NCI-H69 (cell line): ENCODE measurements around the gene CXXC4.

Source experiments
- DNase-seq: peaks from one replicate; lab custom pipeline; 2025; lab: John Stamatoyannopoulos, UW

Gene CXXC4

DNA sequence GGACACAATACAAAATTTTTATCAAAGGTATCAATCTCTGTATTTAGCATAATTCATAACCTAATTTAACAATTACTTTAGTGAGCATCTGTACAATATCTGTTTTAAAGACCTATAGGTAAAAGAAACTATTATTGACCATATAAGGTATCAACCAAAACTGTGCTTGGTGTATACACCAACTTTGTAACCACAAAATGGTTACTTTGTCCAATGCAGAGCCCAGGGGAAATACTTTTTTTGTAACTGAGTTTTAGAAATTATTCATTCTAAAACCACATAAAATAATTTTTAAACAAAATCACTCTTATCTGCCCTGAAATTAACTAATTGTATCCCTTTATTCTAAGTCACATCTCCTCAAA is 5.0 kb downstream of the CXXC4 start:
- no peak for DNase-seq

DNA sequence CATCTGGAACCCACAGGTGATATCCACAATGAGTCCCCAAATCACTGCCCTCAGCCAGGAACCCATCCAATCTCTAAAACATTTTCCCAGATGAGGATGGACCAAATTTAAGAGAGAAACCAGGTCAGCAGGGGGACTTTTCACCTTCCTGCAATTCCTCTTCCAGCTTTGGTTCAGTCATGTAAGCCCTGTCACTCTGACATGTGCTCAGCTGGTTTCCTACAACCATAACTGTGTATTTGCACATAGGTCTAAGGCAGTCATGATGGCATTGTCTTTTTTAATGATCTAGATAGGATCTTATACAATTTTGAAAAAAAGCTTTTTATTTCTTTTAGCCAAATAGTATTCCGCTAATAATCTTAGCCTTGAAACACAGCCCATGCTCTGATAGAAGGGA is 6.5 kb downstream of the CXXC4 start:
- DNase-seq: peak; percentile 46

DNA sequence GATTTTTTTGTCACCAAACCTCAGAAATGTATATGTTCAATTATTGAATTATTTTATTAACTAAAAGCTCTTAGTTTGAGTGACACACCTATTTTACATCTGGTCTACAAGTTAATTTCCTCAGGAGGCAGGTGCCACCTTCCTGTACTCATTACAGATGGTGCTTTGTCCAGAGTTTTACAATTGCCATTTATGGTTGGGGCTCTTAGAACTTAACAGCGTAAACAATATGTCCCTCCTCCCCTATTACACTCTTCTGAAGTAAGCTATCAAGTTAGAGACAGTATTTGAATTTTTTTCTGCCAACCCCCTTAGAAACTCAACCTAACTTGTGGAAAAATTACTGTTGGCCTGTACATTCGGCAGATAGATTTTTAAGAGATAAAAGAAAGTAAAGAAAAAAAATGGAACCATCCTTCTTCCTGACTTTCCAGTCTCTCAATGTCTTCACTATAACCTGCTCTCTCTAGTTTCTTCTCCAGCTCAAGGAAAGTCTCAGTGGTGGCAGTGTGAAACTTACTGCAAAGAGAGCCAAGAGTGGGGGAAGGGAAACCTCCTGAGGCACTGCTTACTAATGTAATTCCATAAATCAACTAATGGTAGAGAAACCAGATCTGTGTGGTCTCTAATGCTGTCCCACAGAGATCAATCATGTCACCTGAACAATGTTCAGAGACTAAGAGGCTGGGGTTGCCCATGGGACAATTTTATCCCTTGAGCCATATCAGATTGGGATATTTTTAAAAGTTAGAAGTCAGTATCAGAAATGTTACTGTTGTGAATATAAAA is 7.8 kb downstream of the CXXC4 start:
- DNase-seq: peak; percentile 87

DNA sequence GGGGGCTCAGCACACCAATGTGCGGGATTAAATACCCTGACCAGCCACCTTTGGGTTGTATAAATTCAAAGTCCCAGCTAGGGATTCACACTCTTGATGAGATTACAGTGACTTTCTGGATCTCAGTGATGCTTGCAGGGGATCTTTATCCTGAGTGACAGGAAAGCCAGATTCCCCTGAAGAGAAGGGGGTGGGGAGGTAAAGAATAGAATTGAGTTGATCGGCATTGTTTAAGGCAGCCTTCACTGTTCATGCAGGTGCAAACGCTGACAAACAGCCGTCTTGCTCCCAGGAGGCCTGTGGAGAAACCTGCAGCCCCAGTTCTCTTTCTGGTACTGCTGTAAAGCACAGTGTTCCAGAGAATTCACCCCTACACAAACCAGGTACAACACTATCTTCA is 19.0 kb downstream of the CXXC4 start:
- peak; percentile 43 for DNase-seq

DNA sequence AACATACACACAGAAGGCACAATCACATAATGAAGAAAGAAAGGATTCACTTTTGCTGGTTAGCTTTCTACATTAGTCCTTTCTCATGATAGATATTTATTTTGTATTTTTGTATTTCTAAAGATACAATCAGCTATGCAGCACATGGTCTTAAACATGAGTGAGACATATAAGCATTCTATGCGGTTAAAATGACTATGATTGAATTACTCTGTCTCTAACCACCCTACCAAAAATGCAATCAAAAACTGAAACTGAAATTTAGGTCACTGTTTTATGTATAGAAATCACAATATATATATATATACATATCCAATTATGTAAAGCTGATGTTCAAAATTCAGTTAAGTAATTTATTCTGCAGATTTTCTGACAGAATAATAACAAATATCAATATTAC is 21.9 kb downstream of the CXXC4 start:
- DNase-seq: no peak

DNA sequence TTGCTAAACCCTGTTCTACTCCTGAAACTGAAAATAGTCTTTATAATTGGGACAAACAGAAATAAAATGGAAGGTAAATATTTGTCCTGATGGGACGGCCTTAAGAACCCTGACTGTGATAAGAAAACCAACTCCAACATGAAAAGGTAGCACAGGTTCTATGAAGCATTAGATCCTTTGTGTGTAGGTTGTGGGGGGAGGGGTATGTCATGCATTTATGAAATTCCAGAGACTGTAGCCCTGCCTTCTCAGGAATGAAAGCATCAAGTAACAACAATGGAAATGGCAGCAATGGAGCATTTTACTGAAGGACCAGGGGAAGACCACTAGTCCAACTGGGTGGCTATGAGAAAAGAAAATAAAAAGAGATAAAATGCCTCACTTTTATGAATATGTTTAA is 23.9 kb downstream of the CXXC4 start:
- peak; percentile 31 for DNase-seq

DNA sequence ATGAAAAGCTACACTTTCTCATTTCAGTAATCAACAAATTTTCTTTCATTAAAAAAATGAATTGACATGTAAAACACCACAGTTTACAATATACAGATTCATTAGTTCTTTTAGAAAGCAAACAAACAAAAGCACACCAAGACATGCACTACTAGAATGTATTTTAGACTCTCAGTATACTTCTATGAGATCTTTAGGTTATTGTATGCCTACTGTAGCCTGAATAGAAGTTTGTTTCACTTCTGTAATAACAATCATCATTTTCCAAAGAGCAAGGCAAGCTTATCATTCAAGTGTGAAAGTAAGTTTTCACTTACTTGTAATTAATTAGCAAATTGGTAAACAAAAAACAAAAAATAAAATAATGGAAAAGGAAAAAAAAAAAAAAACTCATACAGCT is 24.9 kb downstream of the CXXC4 start:
- no peak for DNase-seq

DNA sequence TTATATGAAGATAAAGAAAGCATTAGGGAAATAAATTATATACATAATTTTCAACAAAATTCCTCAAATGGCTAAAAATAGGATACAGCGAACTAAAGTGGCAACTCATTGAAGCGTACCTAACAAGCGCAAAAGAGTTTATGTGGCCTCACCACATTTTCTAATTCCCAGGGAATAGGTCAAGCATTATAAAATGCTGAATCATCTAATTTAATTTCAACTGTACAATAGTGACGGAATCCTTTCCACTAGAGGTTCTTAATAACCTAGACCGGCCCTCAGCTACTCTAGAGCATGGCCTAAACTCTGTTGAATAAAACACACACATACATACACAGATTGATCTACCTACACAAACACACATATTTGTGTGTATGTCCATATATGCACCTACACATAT is 29.1 kb downstream of the CXXC4 start:
- DNase-seq: no peak

DNA sequence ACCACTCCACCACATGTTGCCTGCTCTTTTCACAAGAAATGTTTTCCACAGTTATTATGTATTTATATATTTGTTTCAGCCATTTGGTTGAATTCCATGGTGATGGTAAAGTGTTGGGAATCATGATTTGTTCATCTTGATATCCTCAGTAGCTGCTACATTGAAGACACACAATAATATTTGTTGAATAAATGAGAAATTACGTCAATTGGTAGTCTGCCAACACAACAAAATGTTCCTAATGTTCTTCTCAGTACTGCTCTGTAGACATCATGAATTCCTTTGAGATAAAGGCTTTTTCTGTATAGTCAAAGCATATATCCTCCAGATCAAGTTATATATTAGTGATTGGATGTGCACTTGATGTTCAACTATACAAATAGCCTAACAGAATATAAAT is 29.5 kb downstream of the CXXC4 start:
- no peak for DNase-seq

DNA sequence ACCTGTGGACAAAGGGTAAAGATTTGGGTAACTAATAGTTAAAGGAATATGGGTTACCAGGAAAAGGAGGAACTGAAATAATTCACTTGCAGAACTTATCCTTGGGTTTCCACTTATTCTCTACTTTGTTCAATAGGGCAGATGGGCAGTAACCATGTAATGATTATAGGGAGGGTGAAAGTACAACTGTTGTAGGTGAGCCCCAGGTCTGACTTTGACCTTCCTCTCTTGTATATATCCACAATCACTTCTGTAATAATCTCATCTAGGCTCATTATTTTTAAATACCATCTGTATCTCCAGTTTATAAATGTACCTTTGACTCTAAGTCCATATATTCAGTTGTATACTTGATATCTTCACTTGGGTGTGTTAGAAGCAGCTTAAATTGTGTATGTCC is 32.1 kb downstream of the CXXC4 start:
- DNase-seq: no peak

DNA sequence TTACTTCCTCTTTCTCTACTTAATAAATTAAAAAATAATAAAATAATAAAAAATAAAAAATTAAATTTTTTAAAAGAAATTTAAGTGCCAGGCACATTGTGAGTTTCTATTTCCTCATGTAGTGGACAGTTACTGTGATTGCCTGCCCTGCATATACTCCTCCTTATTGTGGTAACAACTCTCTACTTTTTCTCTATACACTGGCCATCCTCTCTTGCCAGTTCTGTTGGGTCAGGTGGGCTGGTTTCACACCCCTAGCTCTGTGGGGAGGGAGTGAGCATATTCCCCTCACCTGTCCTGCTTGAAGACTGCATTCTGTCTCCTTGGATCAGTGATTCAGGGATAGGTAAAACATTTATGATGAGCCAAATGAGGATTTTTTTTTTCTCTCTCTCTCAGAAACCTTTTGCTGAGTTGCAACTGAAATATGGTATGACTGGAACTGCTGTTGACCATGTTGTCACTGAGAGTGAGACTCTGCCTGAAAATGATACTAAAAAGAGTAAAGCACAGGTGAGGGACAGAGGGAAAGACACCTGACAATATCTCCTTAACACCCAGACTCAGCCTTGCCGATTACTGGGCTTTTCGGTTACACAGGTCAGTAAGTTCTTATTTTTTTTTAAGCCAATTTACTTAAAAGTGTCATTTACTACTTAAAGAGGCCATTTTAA is 37.2 kb downstream of the CXXC4 start:
- DNase-seq: no peak

DNA sequence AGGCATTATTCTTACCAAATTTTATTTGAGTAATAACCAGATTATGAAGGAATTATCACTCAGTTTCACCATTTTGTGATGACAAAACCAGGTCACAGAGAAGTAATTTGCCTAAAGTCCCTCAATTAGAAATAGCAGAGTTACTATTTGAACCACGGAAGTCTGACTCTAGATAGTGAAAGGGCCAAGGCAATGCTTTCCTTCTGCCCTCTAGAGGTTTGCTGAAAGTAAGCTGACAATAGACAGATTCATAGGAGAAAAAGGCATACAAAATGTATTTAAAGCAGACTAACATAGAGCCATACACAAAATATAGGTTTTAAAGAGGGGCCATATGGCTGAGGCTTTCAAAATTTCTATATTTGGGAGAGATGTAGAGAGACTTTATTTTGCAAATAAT is 43.1 kb downstream of the CXXC4 start:
- DNase-seq: peak; percentile 49

DNA sequence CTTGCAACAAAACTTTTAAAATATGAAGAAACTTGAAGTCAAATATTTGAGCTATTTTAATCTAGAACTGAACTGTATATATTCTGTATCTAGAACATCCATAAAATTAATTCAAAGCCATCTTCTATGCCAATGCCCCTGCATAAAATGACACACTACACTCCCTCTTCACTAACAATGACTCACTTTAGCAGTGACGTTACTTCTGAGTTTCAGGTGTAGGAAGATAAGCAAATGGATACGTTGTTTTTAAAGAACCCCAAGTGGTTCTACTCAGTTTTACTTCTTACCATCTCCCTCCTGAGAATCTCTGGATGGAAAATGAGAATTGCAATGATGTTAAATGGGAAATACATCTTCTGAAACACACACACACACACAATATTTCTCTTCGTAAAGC is 45.2 kb downstream of the CXXC4 start:
- DNase-seq: no peak

DNA sequence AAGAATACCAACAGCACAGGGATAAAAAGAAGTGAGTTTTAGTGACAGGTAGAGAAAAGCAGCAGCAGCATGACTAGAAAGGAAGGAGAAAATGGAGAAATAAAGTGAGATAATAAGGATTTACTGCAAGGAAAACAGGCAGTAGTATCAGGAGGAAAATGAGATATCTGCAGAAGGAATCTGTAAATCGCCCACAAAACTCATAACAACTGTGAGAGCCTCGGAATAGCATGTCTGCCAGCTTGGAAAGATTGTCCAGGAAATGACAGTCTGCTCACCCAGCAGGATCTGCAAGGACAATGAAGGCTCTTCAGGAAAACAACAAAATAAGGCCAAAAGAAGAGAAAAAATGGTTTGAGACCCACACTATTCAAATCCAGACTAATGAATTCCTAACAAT is 47.4 kb downstream of the CXXC4 start:
- peak; percentile 20 for DNase-seq

DNA sequence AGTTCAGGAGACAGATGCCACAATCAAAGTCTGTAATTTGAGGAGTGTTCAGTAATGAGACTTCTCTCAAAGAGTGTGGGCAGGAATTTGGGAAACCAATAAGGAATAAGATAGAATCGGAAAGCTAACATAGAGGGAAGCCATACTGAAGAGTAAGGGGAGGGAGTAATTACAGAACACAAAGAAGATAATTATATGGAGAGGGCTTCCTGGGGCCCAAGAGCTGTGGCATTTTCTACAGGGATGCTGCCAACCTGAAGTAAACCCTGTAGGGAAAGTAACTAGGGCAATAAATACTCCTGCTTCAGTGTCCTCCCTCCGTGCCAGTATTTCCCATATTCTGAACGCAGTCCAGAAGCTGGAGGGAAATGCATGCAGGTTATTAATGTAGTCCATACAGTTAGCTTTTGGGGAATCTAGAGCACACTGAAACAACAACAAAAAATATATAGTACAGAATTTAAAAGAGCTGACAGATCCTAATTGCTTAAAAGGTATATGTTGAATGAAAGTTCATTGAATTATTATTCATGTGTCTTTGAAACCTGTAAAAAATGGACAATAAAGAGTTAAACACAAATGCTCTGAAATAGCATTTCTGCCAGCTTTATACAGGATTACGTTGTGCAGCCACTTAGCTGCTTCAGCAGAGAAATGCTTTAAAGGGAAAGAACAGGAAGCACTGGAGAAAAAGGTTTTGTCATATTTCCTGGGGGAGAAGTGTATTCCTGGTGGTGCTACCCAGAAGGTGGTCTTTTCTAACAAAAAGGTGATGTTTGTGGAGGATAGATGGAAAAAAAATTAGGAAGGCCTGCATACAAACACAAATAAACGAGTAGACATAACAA is 48.0 kb downstream of the CXXC4 start:
- peak; percentile 95 for DNase-seq

DNA sequence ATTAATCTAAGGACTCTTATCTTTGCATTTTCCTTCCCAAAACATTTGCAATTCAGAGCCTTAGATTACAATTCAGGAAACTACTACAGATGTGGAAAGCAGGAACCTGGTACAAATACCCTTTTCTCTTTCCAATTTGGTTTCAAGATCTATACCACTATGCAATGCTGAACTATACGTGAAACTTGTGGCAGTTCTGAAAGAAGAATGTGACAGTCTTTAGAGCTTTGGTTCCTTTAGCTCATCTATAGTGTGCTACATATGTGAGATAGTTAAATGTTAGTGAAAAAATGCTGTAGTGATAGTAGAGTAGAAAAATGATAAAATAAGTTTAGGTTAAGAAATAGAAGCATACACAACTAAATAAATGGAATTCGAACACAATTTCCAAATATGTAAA is 50.0 kb downstream of the CXXC4 start:
- DNase-seq: no peak

DNA sequence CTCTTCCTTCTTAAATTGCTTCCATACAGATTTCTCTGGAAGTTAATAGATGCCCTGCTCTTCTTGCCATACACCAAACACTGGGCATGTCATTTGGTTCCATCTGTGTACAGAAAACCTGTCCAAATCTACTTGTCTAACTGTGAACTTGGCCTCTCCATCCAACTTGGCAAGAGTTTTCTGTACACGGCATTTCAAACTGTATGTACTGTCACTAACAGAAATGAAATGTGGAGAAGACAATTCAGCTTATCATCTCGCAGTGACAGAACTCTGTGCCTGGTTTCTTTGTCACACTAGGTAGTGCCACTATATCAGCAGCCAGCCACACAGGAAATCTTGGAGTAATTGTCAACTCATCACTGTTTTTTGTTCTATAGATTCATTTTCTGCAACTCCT is 58.2 kb downstream of the CXXC4 start:
- DNase-seq: no peak

DNA sequence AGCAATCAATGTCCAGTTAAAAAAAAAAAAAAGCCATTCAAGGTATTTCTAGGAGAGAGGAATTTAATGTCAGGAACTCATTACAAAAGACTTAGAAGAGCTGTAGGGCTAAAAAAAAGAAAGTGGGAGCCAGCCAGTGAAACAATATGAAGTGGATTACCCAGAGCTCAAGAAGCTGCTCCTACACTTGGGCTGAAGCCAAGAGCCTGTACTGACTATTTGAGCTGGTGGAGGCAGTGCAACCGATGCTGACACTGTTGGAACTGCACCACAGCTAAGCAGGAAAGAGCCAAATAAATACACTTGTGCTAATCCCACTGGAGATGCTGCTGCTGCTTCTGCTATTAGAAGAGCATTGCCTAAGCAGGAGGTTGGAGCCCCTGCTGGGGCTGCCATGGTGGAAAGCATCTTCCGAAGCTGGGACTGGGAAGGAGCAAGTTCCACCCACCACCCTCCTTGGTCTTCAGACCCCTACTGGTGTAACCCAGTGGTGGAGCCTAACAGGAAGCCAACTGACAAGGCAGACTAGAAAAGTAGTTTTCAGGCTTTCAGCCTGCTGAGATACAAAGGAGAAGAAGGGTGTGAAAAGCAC is 65.4 kb downstream of the CXXC4 start:
- DNase-seq: peak; percentile 41

DNA sequence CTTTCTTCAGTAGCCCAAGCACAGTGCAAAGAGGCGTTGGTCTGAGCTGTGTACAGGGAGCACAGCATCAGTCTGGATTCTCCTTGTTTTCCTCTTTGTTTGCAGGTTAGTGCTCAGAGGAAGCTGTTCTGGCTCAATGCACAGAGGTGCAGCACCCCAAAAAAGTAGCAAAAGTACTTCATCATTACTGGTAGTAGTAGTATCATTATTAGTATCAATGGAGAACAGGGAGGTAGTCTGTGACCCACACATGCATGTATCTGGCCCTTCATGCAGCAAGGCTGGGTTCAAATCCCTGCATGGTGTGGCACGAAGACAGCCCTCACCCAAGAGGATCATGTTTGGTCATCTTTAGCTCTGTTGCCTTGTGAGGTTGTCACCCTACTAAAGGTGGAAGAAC is 68.7 kb downstream of the CXXC4 start:
- no peak for DNase-seq

DNA sequence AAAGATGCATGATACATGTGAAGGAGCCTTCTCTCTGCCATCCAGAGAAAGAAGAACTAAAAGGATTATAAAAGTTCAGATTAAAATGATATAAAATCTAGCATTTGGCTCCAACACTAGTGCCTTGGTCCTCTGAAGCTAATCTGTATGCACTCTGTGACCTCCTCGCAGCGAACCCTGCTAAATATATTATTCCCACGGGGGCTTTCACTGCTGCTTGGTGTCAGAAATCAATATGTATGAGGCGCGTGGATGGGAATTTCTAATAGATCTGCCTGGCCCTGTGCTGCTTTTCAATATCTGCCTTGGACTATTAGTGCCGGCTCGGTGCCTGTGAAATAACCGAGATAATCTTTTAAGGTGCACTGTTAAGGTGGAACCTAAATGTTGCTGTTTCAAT is 69.7 kb downstream of the CXXC4 start:
- peak; percentile 40 for DNase-seq

DNA sequence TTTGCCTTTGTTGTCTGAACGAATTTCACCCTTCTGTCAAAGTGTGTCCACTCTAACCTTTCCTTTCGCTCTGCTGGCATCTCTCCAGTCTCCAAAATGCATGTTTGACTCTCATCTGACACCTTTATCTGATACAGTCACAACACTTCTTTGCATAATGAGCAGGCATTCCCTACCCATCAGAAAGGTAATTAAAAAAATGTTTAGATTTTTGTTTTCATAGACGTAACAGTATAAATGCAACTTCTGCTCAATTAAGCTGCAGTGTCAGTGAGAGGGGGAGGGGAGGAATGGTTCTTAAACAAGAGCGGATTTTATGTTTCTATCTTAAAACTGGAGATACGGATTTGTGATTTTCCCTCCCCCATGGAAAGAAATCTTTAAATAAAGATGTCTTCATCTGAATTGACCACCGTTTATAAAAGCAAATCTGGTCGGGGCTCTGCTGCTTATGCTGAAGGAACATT is 70.2 kb downstream of the CXXC4 start:
- peak; percentile 63 for DNase-seq

DNA sequence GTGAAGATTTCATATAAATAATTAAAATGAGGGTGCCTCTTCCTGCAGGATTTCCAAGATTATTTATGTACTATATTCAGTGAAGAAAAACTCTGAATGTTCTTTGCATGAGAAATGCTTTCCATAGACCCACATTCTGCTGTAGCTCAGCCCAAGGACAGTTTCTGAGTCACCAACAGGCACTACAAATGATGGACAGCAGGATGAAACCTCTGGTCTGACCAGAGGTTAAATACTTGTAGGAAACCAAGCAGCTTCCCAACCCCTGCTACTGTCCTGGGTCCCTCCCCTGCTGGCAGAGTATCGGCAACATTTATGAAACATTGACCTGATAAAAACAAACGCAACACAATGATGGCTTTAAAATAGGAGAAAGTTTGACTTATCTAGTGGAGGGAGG is 73.1 kb downstream of the CXXC4 start:
- DNase-seq: no peak

DNA sequence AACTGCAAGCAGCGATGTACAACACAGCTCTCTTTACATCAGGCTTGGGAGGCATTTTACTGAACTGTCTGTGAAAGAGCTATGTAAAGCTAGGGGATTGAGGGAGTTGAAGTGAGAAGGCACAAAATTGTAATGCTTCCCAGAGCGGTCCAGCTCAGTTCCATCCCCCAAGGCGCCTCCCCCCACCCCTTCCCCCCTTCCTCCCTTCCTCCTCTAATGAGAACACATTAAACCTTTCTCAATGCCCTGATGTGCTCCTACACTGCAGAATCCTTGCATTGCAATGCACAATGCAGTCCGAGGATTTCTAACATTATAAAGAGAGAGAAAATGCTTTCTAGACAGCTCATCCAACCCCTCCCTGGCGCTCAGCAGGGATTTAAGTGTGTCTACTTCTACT is 73.9 kb downstream of the CXXC4 start:
- DNase-seq: no peak
